Anterior cingulate cortex (tissue), 58 donors: ENCODE data around the gene RAD54L2.
"Not testable (repeated sequence)": the region's sequence is repeated elsewhere in the genome, so short reads cannot be mapped to it uniquely, and the experiment has no call there.

ENCODE experiments used
- DNase-seq, 58 donors: peaks; one replicate each; lab custom pipeline; 2025; lab: John Stamatoyannopoulos, UW

RAD54L2 gene

GRCh38 chr3:51537631-51538030 lies 888 bp upstream of the RAD54L2 start:
- not testable (repeated sequence) for DNase-seq

GRCh38 chr3:51538115-51538458 lies 432 bp upstream of the RAD54L2 start:
- peak in 7 of 58 donors; percentile 22 to 48 (median 33) for DNase-seq

- peak in 15 of 58 donors; percentile 1 to 32 (median 15) for DNase-seq
Observed at GRCh38 chr3:51539291-51539941, 897 bp downstream of the RAD54L2 start.

- DNase-seq, result not testable (repeated sequence)
Observed at GRCh38 chr3:51542596-51542995, 4.1 kb downstream of the RAD54L2 start.

GRCh38 chr3:51544011-51544775 lies 5.7 kb downstream of the RAD54L2 start:
- no peak for DNase-seq

GRCh38 chr3:51547274-51547673 lies 8.8 kb downstream of the RAD54L2 start:
- no peak for DNase-seq

- DNase-seq, result no peak
Observed at GRCh38 chr3:51549311-51549710, 10.8 kb downstream of the RAD54L2 start.

GRCh38 chr3:51550080-51550819 lies 11.7 kb downstream of the RAD54L2 start:
- no peak for DNase-seq

GRCh38 chr3:51557993-51558392 lies 19.5 kb downstream of the RAD54L2 start:
- DNase-seq, result no peak

GRCh38 chr3:51559411-51559888 lies 20.9 kb downstream of the RAD54L2 start:
- DNase-seq, result peak in 9 of 58 donors; percentile 3 to 60 (median 25)

- no peak for DNase-seq
Observed at GRCh38 chr3:51559961-51560360, 21.4 kb downstream of the RAD54L2 start.

- DNase-seq, result not testable (repeated sequence)
Observed at GRCh38 chr3:51562403-51562802, 23.9 kb downstream of the RAD54L2 start.

GRCh38 chr3:51568036-51568435 lies 29.5 kb downstream of the RAD54L2 start:
- DNase-seq, result peak in 14 of 58 donors; percentile 0 to 19 (median 7)

- DNase-seq, result no peak
Observed at GRCh38 chr3:51568996-51569395, 30.5 kb downstream of the RAD54L2 start.

GRCh38 chr3:51578238-51578637 lies 39.7 kb downstream of the RAD54L2 start:
- no peak for DNase-seq

- DNase-seq, result no peak
Observed at GRCh38 chr3:51580418-51580817, 41.9 kb downstream of the RAD54L2 start.

GRCh38 chr3:51581524-51581923 lies 43.0 kb downstream of the RAD54L2 start:
- DNase-seq, result no peak

GRCh38 chr3:51585197-51585596 lies 46.7 kb downstream of the RAD54L2 start:
- DNase-seq, result peak in 1 of 58 donors; percentile 2

GRCh38 chr3:51585871-51586270 lies 47.4 kb downstream of the RAD54L2 start:
- DNase-seq, result no peak
